CD4-positive, alpha-beta T cell treated with Interleukin-15 for 1 hour (primary cell): Measurements from ENCODE around the gene CCZ1B.
"Not testable (repeated sequence)": the region's sequence is repeated elsewhere in the genome, so short reads cannot be mapped to it uniquely, and the experiment has no call there.

Experiments used
- DNase-seq: peaks from one replicate; pipeline ENCODE4 v3.0.0-alpha.2; 2020

CCZ1B gene

DNA sequence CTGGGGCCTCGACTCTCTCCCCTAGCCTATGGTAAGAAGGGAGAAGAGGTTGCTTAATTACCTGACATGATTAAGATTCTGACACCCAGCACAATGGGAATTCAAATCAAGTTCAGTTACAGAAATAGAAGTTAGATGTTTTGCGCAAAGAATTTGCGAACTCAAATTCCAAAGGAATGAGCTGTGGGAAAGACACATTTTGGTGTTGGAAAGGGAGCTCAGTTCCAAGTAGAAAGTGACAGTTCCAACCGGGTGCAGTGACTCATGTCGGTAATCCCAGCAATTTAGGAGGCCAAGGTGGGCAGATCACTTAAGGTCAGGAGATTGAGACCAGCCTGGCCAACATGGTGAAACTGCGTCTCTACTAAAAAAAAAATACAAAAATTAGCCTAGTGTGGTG lies 4.0 kb upstream of the CCZ1B start:
- not testable (repeated sequence) for DNase-seq

DNA sequence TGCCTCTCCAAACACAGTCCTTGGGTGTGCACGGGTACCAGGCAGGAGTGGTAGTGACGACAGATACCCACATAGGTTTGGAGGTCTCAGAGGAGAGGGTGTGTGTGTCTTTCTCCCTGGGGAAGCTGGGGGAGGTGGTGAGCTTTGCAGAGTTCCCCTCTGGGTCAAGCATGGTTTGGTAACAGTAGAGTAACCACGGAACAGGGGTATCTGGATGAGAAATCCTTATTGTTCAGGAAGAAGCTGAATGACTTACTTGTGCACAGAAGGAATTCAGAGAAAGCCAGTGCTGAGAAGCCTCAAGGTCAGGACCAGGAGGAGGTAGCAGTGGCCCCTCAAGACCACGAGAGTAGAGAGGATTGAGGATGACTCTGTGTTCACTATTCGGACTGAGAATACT lies 3.5 kb upstream of the CCZ1B start:
- DNase-seq, result not testable (repeated sequence)

DNA sequence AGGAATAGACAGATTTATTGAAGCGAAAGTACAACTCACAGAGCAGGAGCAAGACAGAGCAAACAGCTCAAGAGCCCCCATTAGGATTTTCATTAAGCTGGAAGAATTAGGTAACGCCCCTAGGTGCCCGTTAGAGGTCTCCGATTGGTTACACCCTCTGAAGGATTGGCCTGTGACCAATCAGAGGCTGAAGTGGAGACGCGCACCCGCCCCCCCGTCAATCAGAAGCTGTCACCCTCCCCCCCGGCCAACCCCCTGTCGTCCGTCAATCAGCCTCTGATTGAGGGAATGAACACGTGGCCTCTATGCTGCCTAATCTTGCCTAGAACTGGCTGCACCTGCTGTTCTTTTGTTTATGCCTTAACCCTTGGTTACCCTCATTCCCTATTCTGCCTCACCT lies 1.1 kb upstream of the CCZ1B start:
- not testable (repeated sequence) for DNase-seq

DNA sequence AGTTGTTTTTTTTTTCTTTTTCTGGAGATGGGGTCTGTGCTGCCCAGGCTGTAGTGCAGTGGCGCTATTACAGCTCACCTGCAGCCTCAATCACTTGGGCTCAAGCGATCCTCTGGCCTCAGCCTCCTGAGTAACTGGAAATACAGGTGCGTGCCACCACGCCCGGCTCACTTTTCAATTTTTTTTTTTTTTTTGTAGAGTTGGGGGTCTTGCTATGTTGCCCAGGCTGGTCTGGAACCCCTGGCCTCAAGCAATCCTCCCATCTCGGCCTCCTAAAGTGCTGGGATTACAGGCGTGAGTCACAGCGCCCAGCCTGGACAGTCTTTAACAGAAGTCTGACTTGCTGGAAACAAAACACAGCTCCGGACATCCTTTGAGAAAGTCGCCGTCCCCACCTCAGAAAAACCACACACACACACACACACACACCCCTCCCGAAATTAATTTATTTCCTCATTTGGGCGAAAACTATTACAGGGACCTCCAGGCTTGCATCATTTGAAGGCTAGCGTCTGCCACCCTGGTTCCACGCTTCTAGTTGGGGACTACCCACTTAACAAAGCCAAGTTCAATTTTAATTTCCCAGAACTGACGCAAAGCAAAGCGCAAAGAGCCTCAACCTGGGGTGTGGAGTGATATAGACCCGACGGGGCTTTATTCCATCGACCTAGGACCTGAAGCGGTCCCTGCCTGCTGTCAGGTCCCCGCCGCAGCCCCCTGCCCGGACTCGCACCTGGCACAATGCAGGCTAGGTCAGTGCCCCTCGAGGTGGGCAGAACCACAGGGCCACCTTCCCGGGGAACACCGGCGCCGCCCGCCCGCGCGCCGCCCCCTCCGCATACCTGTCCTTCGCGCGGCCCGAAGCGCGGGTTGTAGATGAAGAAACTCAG lies 594 bp downstream of the CCZ1B start:
- not testable (repeated sequence) for DNase-seq

GRCh38 chr7:6821622-6822021 lies 4.5 kb downstream of the CCZ1B start:
- DNase-seq, result not testable (repeated sequence)

- DNase-seq, result not testable (repeated sequence)
These were observed 10.6 kb downstream of the CCZ1B start for GRCh38 chr7:6815470-6815869.

- not testable (repeated sequence) for DNase-seq
These were observed 13.1 kb downstream of the CCZ1B start for GRCh38 chr7:6813011-6813410.

GRCh38 chr7:6807959-6808358 lies 18.1 kb downstream of the CCZ1B start:
- not testable (repeated sequence) for DNase-seq

- DNase-seq, result not testable (repeated sequence)
These were observed 18.6 kb downstream of the CCZ1B start for GRCh38 chr7:6807393-6807918.

DNA sequence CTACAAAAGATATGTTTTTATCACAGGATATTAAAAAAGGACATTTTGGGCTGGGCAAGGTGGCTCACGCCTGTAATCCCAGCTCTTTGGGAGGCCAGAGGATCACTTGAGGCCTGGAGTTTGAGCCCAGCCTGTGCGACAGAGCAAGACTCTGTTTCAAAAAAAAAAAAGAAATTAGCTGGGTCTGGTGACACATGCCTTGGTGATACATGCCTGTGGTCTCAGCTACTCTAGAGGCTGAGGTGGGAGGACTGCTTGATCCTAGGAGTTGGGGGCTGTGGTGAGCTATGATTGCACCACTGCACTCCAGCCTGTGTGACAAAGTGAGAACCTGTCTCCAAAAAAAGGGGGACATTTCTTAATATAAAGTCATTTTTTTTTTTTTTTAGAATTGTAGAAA lies 25.7 kb downstream of the CCZ1B start:
- not testable (repeated sequence) for DNase-seq

- not testable (repeated sequence) for DNase-seq
These were observed 26.2 kb downstream of the CCZ1B start for GRCh38 chr7:6799887-6800286.

DNA sequence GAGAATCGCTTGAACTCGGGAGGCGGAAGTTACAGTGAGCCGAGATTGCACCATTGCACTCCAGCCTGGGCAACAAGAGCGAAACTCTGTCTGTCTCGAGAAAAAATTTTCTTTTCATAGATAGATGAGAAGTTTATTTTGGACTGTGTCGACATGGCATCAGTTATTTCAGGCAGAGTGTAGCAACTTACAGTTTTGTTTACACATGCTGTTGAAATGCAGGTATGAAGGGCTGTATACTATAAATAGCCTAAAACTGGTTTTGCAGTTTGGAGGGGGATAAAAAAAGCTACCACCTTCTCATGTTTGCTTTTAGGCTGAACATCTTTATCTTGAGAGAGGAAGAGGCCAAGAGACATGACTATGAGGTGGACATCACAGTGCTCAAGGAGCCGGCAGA lies 28.0 kb downstream of the CCZ1B start:
- not testable (repeated sequence) for DNase-seq

- not testable (repeated sequence) for DNase-seq
These were observed 28.9 kb downstream of the CCZ1B start for GRCh38 chr7:6797218-6797617.

DNA sequence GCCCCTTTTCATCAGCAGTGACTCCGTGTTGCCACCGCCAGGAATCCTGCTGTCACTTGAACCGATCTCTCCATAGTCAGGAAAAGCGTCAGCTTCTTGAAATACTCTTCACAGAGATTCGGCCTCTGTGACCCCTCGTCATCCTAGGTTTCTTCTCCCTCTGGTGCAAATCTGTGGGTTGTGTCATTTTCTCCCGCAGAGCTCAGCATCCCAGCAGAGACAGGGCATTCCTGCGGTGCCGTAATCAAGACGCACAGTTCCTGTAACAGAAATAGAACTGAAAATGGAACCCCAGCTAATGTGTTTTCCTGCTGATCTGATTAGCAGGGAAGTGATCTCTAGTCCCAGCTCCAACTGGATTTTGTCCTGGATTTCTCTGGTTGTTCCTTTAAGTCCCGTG lies 31.8 kb downstream of the CCZ1B start:
- not testable (repeated sequence) for DNase-seq

- not testable (repeated sequence) for DNase-seq
These were observed 33.8 kb downstream of the CCZ1B start for GRCh38 chr7:6792113-6792872.

- not testable (repeated sequence) for DNase-seq
These were observed 36.7 kb downstream of the CCZ1B start for GRCh38 chr7:6789353-6789752.

DNA sequence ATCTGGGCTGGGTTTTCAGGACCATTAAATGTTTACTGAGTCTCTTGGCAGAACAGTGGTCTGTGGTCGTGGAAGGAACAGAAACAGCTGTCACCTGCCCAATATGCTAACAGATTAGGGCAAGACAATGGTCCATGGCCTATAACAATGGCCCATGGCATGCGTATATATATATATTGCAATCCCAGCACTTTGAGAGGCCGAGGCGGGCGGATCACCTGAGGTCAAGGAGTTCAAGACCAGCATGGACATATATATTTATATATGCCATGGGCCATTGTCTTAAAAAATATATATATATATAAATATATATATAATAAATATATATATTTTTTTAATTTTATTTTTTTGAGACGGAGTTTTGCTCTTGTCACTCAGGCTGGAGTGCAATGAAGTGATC lies 44.5 kb downstream of the CCZ1B start:
- DNase-seq, result not testable (repeated sequence)

GRCh38 chr7:6761186-6761585 lies 64.9 kb downstream of the CCZ1B start:
- DNase-seq, result not testable (repeated sequence)

- not testable (repeated sequence) for DNase-seq
These were observed 72.1 kb downstream of the CCZ1B start, which contains the start of gene RSPH10B2 for GRCh38 chr7:6753964-6754363. Gene RSPH10B2, plus strand, starts transcription at chr7:6754103. Its CDS starts 3,575 bp downstream, at chr7:6757678.

GRCh38 chr7:6750173-6750572 lies 75.9 kb downstream of the CCZ1B start:
- not testable (repeated sequence) for DNase-seq

GRCh38 chr7:6749335-6749734 lies 76.7 kb downstream of the CCZ1B start:
- not testable (repeated sequence) for DNase-seq
